PFSK-1 (cell line): ENCODE measurements around the gene VPS37C.

Source experiments
- FOXP2 ChIP-seq: optimal IDR thresholded peaks from 2 replicates; pipeline ENCODE3; 2011; ENCODE audit warnings: borderline replicate concordance, control low read depth, inconsistent platforms; ENCODE audit not compliant: insufficient read depth; ENCODE audit errors: extremely low read length, extremely low read depth
- POLR2AphosphoS5 ChIP-seq: IDR thresholded peaks from 2 replicates; pipeline ENCODE4 v1.6.1; 2012; ENCODE audit warnings: low read depth, mild to moderate bottlenecking, control low read depth, low read length, moderate library complexity
- SIN3A ChIP-seq: IDR thresholded peaks from 2 replicates; pipeline ENCODE4 v1.6.1; 2012; ENCODE audit warnings: mild to moderate bottlenecking, low read length, moderate library complexity, borderline replicate concordance; ENCODE audit not compliant: insufficient read depth
- TAF1 ChIP-seq: IDR thresholded peaks from 2 replicates; pipeline ENCODE4 v1.6.1; 2012; ENCODE audit warnings: low read length, control low read depth, borderline replicate concordance; ENCODE audit not compliant: insufficient read depth
- TF ChIP-seq, protein P1 (sequence below), 2 experiments: IDR thresholded peaks; 2 replicates each; pipeline versions ENCODE4 v1.6.1 to v1.8.0; 2011 to 2012; ENCODE audit warnings: low read depth in 2 of 2, low read length in 2 of 2, control low read depth in 1 of 2, inconsistent platforms in 1 of 2, mild to moderate bottlenecking in 1 of 2, moderate library complexity in 1 of 2; ENCODE audit not compliant: insufficient read depth in 1 of 2

Gene VPS37C

DNA sequence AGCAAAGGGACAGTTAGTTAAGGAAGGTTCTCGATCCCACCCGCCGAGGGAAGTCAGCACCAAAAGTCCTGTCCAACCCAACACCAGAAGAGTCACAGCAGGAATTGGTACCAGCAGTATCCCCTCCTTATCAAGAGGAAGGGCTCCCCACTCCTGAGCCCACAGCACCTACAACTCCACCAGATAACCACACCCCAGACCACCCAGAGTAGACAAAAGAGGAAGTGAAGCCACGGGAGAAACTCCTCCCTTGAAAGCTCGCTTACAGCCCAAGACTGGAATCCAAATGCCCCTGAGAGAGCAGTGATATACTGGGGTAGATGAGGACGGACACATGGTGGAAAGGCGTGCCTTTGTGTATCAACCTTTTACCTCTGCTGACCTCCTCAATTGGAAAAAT is 66.2 kb downstream of the VPS37C start:
- TF ChIP-seq, protein P1, sequence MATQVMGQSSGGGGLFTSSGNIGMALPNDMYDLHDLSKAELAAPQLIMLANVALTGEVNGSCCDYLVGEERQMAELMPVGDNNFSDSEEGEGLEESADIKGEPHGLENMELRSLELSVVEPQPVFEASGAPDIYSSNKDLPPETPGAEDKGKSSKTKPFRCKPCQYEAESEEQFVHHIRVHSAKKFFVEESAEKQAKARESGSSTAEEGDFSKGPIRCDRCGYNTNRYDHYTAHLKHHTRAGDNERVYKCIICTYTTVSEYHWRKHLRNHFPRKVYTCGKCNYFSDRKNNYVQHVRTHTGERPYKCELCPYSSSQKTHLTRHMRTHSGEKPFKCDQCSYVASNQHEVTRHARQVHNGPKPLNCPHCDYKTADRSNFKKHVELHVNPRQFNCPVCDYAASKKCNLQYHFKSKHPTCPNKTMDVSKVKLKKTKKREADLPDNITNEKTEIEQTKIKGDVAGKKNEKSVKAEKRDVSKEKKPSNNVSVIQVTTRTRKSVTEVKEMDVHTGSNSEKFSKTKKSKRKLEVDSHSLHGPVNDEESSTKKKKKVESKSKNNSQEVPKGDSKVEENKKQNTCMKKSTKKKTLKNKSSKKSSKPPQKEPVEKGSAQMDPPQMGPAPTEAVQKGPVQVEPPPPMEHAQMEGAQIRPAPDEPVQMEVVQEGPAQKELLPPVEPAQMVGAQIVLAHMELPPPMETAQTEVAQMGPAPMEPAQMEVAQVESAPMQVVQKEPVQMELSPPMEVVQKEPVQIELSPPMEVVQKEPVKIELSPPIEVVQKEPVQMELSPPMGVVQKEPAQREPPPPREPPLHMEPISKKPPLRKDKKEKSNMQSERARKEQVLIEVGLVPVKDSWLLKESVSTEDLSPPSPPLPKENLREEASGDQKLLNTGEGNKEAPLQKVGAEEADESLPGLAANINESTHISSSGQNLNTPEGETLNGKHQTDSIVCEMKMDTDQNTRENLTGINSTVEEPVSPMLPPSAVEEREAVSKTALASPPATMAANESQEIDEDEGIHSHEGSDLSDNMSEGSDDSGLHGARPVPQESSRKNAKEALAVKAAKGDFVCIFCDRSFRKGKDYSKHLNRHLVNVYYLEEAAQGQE (IDR thresholded peaks at IDR 0.05; ENCODE audit: insufficient read depth in 1 of 2, low read depth in 2 of 2, low read length in 2 of 2): no peak
- no peak for TF ChIP-seq POLR2AphosphoS5
- no peak for TF ChIP-seq FOXP2
- TF ChIP-seq TAF1: no peak
- TF ChIP-seq SIN3A: no peak

GRCh38 chr11:61092908-61093763 is 68.1 kb downstream of the VPS37C start:
- no peak for TF ChIP-seq POLR2AphosphoS5
- no peak for TF ChIP-seq FOXP2
- TF ChIP-seq SIN3A: no peak
- TF ChIP-seq, protein P1 (IDR thresholded peaks at IDR 0.05; ENCODE audit: insufficient read depth in 1 of 2, low read depth in 2 of 2, low read length in 2 of 2): no peak
- no peak for TF ChIP-seq TAF1

DNA sequence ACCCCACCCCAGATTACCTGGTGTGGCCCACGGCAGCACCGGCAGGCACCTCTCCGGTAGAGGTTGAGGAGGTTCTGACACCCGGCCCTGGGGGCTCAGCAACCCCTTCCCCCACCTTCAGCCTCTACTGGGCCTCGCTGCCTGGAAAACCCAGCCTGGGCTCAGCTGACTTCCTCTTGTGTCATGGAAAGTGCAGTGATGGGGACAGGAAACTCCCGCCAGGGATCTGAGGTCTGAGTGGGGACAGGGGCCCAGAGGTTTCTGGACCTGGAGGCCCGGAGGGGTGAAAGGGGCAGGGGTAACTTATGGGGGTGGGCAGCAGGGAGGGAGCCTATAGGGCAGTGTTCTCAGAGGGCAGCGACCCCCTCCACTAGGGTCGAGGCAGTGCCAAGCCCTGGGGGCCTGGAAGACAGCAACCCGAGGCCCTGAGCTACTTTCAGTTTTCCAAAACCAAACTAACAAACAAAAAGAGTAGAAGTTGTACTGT is 68.9 kb downstream of the VPS37C start:
- TF ChIP-seq FOXP2 (no peak), POLR2AphosphoS5 (no peak), SIN3A (no peak), TAF1 (no peak)
- TF ChIP-seq, protein P1 (IDR thresholded peaks at IDR 0.05; ENCODE audit: insufficient read depth in 1 of 2, low read depth in 2 of 2, low read length in 2 of 2): no peak

DNA sequence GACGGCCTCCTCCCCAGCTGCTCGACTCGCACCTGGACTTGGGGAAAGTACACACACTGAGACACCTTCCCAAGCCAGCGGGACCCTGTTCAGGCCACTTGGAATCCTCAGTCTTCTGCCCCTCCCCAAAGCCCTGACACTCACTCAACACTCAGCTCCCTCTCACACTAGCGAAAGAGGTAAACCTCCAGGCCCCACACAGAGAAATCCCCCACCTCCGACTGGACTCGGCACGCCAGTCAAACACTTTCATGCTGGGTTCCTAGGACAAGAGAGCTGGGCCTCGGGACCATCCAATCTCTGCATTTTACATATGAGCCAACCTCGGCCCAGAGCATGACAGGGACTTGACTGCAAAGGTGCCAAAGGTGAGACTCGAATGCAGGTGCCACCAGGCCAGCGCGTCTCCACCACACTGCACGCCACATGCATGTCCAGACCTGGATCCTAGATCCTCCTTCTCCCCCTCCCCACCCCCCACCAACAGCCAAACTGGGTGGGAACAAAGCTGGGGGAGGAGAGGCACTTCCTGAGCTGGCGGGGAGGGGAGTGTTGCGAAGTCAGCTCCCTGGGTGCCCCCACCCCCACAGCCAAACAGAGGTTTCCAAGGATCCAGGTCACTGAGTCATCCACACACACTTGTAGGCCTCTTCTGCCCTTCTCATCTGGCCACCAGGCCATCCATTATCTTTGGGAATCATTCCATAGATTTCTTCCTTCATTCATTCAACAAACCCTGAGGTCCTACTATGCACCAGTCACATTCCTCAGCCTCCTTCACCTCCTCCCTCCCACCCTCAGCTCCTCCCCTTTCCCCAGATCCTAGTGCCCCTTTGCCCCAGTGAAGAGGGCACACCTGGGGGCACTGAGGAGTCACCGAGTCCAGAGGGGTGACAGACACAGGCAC is 69.6 kb downstream of the VPS37C start:
- TF ChIP-seq POLR2AphosphoS5 (no peak), TAF1 (no peak), SIN3A (no peak), FOXP2 (no peak)
- TF ChIP-seq, protein P1 (IDR thresholded peaks at IDR 0.05; ENCODE audit: insufficient read depth in 1 of 2, low read depth in 2 of 2, low read length in 2 of 2): no peak
